Measurements from ENCODE around the gene TINAGL1.

TINAGL1 gene

GRCh38 chr1:31573261-31573660, 3.1 kb upstream of the TINAGL1 start:
- Histone ChIP-seq H2AFZ (ENCODE audit: low read length) (no peak overlapping the region), H3K9ac (ENCODE audit: low read length) (no peak overlapping the region), H3F3A (ENCODE audit: insufficient read depth, low read length) (no peaks in the 10 kb centered on the region), H4K20me1 (ENCODE audit: insufficient read depth, low read length) (no peaks in the 10 kb centered on the region), H3K9me2 (replicated peaks; ENCODE audit: insufficient read depth, low read length) (no peaks in the 10 kb centered on the region), H3K79me2 (ENCODE audit: low read length) (no peaks in the 10 kb centered on the region), H3K27ac (ENCODE audit: low read length) (no peak overlapping the region), H3K4me2 (ENCODE audit: low read depth, low read length) (no peak overlapping the region), H3K4me3 (ENCODE audit: low read length) (no peak overlapping the region), H3K4me1 (ENCODE audit: low read length) (no peaks in the 10 kb centered on the region), H3K9me3 (replicated peaks; ENCODE audit: insufficient read depth, low read length) (no peaks in the 10 kb centered on the region), H3K27me3 (replicated peaks; ENCODE audit: insufficient read depth, low read length) (peaks cover 6% of the 10 kb centered on the region), H3K36me3 (replicated peaks; ENCODE audit: insufficient read depth, low read length) (no peaks in the 10 kb centered on the region)
- TF ChIP-seq EZH2phosphoT487 (IDR thresholded peaks at IDR 0.05; ENCODE audit: low read length): no peak
- TF ChIP-seq, protein P1, sequence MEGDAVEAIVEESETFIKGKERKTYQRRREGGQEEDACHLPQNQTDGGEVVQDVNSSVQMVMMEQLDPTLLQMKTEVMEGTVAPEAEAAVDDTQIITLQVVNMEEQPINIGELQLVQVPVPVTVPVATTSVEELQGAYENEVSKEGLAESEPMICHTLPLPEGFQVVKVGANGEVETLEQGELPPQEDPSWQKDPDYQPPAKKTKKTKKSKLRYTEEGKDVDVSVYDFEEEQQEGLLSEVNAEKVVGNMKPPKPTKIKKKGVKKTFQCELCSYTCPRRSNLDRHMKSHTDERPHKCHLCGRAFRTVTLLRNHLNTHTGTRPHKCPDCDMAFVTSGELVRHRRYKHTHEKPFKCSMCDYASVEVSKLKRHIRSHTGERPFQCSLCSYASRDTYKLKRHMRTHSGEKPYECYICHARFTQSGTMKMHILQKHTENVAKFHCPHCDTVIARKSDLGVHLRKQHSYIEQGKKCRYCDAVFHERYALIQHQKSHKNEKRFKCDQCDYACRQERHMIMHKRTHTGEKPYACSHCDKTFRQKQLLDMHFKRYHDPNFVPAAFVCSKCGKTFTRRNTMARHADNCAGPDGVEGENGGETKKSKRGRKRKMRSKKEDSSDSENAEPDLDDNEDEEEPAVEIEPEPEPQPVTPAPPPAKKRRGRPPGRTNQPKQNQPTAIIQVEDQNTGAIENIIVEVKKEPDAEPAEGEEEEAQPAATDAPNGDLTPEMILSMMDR (IDR thresholded peaks at IDR 0.05; ENCODE audit: low read length): no peak
- TF ChIP-seq EZH2 (optimal IDR thresholded peaks at IDR 0.05; ENCODE audit: low read depth, low read length): no peak
- no peak for DNase-seq

DNA sequence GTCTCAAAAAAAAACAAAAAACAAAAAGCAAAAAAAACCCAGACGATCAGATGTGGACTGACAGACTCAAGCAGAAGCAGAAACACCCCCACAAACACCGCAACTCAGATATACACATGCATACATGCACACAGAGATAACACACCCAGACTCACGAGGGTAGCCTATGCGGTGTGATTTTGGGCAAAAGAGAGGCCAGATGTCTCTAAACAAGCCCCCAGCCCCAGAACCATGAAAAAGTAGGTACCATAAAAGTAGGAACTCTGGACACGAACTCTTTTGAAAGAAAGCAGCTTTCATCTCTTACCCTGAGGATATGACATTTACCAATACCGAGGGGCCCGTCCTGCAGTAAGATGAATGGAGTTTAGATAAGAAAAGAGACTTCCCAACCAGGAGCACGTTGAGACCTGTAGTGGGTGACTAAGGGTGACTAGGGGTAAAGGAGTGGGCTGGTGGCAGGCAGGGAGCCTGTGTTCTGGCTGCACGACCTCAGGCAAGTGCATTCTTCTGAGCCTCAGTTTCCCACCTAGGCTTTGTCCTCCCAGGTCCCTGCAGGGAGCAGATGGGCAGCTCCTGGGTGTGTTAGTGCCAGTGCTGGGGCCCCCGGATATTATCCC, 1.5 kb upstream of the TINAGL1 start:
- Histone ChIP-seq H2AFZ (ENCODE audit: low read length) (no peak overlapping the region), H3K79me2 (ENCODE audit: low read length) (no peaks in the 10 kb centered on the region), H3K9me3 (replicated peaks; ENCODE audit: insufficient read depth, low read length) (no peaks in the 10 kb centered on the region), H3K4me3 (ENCODE audit: low read length) (no peak overlapping the region), H3K4me1 (ENCODE audit: low read length) (no peaks in the 10 kb centered on the region), H3K4me2 (ENCODE audit: low read depth, low read length) (no peak overlapping the region), H3K9ac (ENCODE audit: low read length) (no peak overlapping the region), H3K27ac (ENCODE audit: low read length) (no peak overlapping the region), H4K20me1 (ENCODE audit: insufficient read depth, low read length) (no peaks in the 10 kb centered on the region), H3K27me3 (replicated peaks; ENCODE audit: insufficient read depth, low read length) (peaks cover 6% of the 10 kb centered on the region), H3K9me2 (replicated peaks; ENCODE audit: insufficient read depth, low read length) (no peaks in the 10 kb centered on the region), H3K36me3 (replicated peaks; ENCODE audit: insufficient read depth, low read length) (no peaks in the 10 kb centered on the region), H3F3A (ENCODE audit: insufficient read depth, low read length) (no peaks in the 10 kb centered on the region)
- TF ChIP-seq EZH2phosphoT487 (IDR thresholded peaks at IDR 0.05; ENCODE audit: low read length): no peak
- TF ChIP-seq, protein P1 (IDR thresholded peaks at IDR 0.05; ENCODE audit: low read length): no peak
- TF ChIP-seq EZH2 (optimal IDR thresholded peaks at IDR 0.05; ENCODE audit: low read depth, low read length): no peak
- DNase-seq: no peak

- TF ChIP-seq EZH2 (optimal IDR thresholded peaks at IDR 0.05; ENCODE audit: low read depth, low read length): no peak
- TF ChIP-seq, protein P1 (IDR thresholded peaks at IDR 0.05; ENCODE audit: low read length): no peak
- TF ChIP-seq EZH2phosphoT487 (IDR thresholded peaks at IDR 0.05; ENCODE audit: low read length): no peak
- H4K20me1 ChIP-seq (ENCODE audit: insufficient read depth, low read length): no peaks in the 10 kb centered on the region
- DNase-seq: no peak
- H3K27me3 ChIP-seq (replicated peaks; ENCODE audit: insufficient read depth, low read length): peaks cover 6% of the 10 kb centered on the region
- no peaks in the 10 kb centered on the region for H3K9me3 ChIP-seq (replicated peaks; ENCODE audit: insufficient read depth, low read length)
- no peaks in the 10 kb centered on the region for H3F3A ChIP-seq (ENCODE audit: insufficient read depth, low read length)
- H3K4me1 ChIP-seq (ENCODE audit: low read length): no peaks in the 10 kb centered on the region
- no peak overlapping the region for H3K4me3 ChIP-seq (ENCODE audit: low read length)
- H3K9ac ChIP-seq (ENCODE audit: low read length): no peak overlapping the region
- H3K4me2 ChIP-seq (ENCODE audit: low read depth, low read length): no peak overlapping the region; the same call in 1 of the 2 replicates
- no peak overlapping the region for H3K27ac ChIP-seq (ENCODE audit: low read length)
- no peaks in the 10 kb centered on the region for H3K79me2 ChIP-seq (ENCODE audit: low read length)
- H3K36me3 ChIP-seq (replicated peaks; ENCODE audit: insufficient read depth, low read length): no peaks in the 10 kb centered on the region
- no peaks in the 10 kb centered on the region for H3K9me2 ChIP-seq (replicated peaks; ENCODE audit: insufficient read depth, low read length)
- H2AFZ ChIP-seq (ENCODE audit: low read length): no peak overlapping the region; the same call in 1 of the 2 replicates
These were observed 760 bp upstream of the TINAGL1 start for GRCh38 chr1:31575369-31576140.
